Left lung (tissue), 10 donors: ENCODE measurements around the gene INPP5A. TPM values are rescaled to one million over a fixed set of nuclear protein-coding genes. Genes with fewer than 3 reads are reported as not detected.
A peak's percentile ranks its signal among the peaks of the same experiment; 100 is the strongest.

Experiments
- ATAC-seq: fragments of 200-7000 bp; cut with Tn5 transposase; one replicate; pipeline ENCODE4 v1.9.1; 2020; ENCODE audit warnings: moderate library complexity
- DNase-seq, 4 donors: peaks; one replicate each; pipeline ENCODE4 v3.0.0-alpha.2; 2013 to 2020
- H3K27ac ChIP-seq, 2 donors: fragments of 200-600 bp; sonication (generic) in 1 of 2; one replicate each; pipeline versions ENCODE4 v1.5.0 to v1.8.0; 2020 to 2021
- H3K27me3 ChIP-seq, 2 donors: fragments of 200-600 bp; sonication (generic) in 1 of 2; one replicate each; pipeline versions ENCODE4 v1.5.0 to v1.8.0; 2020 to 2021
- H3K36me3 ChIP-seq, 2 donors: fragments of 200-600 bp; sonication (generic) in 1 of 2; one replicate each; pipeline versions ENCODE4 v1.5.0 to v1.8.0; 2020 to 2021
- H3K4me1 ChIP-seq, 2 donors: fragments of 200-600 bp; one replicate each; pipeline ENCODE4 v1.8.0; 2021
- H3K4me3 ChIP-seq, 2 donors: fragments of 200-600 bp; sonication (generic) in 1 of 2; one replicate each; pipeline versions ENCODE4 v1.5.0 to v1.8.0; 2020 to 2021; ENCODE audit warnings: mild to moderate bottlenecking in 1 of 2
- H3K9me3 ChIP-seq, 2 donors: fragments of 200-600 bp; sonication (generic) in 1 of 2; one replicate each; pipeline versions ENCODE4 v1.5.0 to v1.8.0; 2020 to 2021
- intact Hi-C, 2 donors: fragments of 100-400 bp; cut with DNase I; formaldehyde crosslinking; loops; one replicate each; pipeline versions ENCODE4 v1.11.2 to v1.14.2; 2022
- polyA plus RNA-seq, 6 donors: library from polyadenylated mRNA; unstranded; fragments of 120-200 nt; gene quantifications; one replicate each; pipeline ENCODE4 v1.2.1, GENCODE V29; 2013; ENCODE audit not compliant: insufficient read length in 6 of 6
- total RNA-seq, 2 donors: library from RNA; stranded (reverse); fragmentation: NEBNext Ultra II Directional; extraction: Animal tissue kit (Norgen Biotek cat#: 25700); gene quantifications; one replicate each; pipeline ENCODE4 v1.2.1, GENCODE V29; 2021
- TF ChIP-seq, protein P1 (sequence below), 2 donors: fragments of 200-600 bp; sonication (generic) in 1 of 2; IDR thresholded peaks; one replicate each; pipeline versions ENCODE4 v1.5.0 to v1.8.0; 2021; ENCODE audit warnings: antibody characterized with exemption in 2 of 2
- donor health status: DM: no; HTN: yes; CAD: no.
- donor health status: DM: no; HTN: no; CAD: no.

Gene INPP5A
- total and polyA plus RNA-seq, 8 donors, result 32.0 to 44.0 (median 36.8) TPM

- ATAC-seq (no peak), DNase-seq (peak in 1 of 4 donors; percentile 52)
- no peak overlapping the region for H3K4me3 ChIP-seq
- TF ChIP-seq, protein P1, sequence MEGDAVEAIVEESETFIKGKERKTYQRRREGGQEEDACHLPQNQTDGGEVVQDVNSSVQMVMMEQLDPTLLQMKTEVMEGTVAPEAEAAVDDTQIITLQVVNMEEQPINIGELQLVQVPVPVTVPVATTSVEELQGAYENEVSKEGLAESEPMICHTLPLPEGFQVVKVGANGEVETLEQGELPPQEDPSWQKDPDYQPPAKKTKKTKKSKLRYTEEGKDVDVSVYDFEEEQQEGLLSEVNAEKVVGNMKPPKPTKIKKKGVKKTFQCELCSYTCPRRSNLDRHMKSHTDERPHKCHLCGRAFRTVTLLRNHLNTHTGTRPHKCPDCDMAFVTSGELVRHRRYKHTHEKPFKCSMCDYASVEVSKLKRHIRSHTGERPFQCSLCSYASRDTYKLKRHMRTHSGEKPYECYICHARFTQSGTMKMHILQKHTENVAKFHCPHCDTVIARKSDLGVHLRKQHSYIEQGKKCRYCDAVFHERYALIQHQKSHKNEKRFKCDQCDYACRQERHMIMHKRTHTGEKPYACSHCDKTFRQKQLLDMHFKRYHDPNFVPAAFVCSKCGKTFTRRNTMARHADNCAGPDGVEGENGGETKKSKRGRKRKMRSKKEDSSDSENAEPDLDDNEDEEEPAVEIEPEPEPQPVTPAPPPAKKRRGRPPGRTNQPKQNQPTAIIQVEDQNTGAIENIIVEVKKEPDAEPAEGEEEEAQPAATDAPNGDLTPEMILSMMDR (IDR thresholded peaks at IDR 0.05), result no peak
- no peaks in the 10 kb centered on the region for H3K9me3 ChIP-seq
- H3K4me1 ChIP-seq, result peaks cover 0 to 3% of the 10 kb centered on the region in 2 donors
- H3K36me3 ChIP-seq, result peaks cover 0 to 55% of the 10 kb centered on the region in 2 donors
- H3K27ac ChIP-seq, result no peak overlapping the region
- H3K27me3 ChIP-seq, result no peaks in the 10 kb centered on the region
- intact Hi-C loops, result no loop called here
These were observed 121.9 kb downstream of the INPP5A start for GRCh38 chr10:132659206-132660091.

DNA sequence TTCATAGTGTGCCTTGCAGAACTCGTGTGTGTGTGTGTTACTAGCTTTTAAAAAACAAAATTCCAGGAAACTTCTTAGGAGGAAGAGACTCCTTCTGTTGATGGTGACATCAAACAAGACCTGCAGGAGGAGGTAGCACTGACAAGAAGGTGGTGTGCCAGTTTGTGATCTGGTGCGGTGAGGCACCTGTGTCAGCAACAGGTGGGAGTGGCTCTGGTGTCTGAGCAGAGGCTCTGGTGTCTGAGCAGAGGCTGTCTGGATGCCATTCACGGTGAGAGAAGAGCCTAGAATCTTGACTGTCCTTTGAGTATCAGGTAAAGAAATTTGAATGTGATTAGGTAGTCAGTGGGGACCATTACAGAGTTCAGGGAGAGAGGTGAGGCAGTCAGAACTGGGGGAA is 122.8 kb downstream of the INPP5A start:
- peaks cover 0 to 3% of the 10 kb centered on the region in 2 donors for H3K4me1 ChIP-seq
- no peaks in the 10 kb centered on the region for H3K27me3 ChIP-seq
- ATAC-seq, result no peak
- no peaks in the 10 kb centered on the region for H3K9me3 ChIP-seq
- no peak overlapping the region for H3K27ac ChIP-seq
- TF ChIP-seq, protein P1 (IDR thresholded peaks at IDR 0.05), result no peak
- H3K36me3 ChIP-seq, result peaks cover 0 to 52% of the 10 kb centered on the region in 2 donors
- intact Hi-C loops, result no loop called here
- no peak overlapping the region for H3K4me3 ChIP-seq
- DNase-seq, result peak in 1 of 4 donors; percentile 24

DNA sequence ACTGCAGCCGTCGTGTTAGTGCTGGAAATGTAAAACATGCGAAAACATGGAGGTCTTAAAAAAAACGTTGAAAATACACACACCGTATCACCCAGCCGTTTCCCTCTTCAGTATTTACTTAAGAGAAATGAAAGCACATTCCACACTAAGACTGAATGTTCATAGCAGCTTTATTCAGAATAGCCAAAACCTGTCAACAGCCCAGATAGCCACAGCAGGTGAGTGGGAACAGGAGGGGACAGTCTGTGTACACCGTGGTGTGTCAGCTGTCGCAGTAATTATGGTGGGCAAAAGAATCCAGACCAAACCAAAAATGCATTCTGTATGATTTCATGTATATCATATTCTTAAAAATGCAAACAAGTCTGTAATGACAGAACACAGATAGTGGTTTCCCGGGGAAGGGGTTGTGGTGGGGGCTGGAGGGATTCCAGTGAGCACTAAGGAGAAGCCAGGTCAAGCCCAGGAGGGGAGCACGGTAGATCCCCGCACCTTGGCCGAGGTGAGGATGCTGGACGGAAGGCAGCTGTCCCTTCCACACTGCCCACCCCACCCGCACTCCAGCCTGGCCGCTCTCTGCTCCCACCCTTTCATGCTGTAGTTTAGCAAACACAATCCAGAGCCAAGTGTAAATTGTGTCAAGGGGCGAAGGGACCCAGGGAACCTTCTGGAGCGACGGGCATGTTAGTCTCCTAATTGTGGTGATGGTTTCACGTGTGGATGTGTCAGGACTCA is 124.8 kb downstream of the INPP5A start:
- Histone ChIP-seq H3K36me3 (peaks cover 0 to 36% of the 10 kb centered on the region in 2 donors), H3K9me3 (no peaks in the 10 kb centered on the region), H3K4me1 (peaks cover 7 to 18% of the 10 kb centered on the region in 2 donors), H3K27me3 (no peaks in the 10 kb centered on the region), H3K27ac (no peak overlapping the region), H3K4me3 (no peak overlapping the region)
- peak in 2 of 4 donors; percentile 13 to 67 for DNase-seq
- TF ChIP-seq, protein P1 (IDR thresholded peaks at IDR 0.05), result no peak
- peak; percentile 55 for ATAC-seq
- intact Hi-C loops, result no loop called here

DNA sequence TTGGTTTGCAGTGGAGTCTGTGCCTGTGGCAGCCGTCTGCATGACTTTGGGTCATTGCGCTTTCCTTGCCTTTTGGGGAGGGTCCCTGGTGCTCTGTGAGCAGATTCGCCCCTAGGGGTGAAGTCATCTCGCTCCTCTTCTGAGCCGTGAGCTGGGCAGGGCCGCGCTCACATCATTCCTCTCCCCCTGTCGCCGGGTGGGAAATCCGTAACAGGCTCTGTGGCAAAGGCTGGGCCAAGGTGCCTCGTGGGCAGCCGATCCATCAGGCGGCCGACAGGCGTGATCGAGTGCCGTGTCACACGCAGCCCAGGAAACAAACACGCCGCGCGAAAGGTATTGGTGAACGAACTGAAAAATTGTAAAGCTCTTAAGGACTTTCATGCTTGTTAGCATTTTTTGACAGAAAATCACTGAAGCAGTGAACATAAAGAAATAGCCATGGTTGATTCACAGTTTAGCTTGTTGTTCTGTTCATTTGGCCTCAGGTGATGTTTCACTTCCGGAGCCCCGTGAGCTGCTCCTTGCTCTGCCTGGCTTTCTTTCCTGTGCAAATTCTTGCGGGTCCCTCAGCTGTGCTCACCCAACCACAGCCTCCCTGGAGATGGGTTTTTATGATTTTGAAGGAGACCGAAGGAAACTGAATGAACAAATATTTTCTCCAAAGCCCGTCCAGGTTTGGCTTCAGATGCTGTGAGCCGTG is 126.2 kb downstream of the INPP5A start:
- H3K4me1 ChIP-seq, result peaks cover 7 to 18% of the 10 kb centered on the region in 2 donors
- H3K27ac ChIP-seq, result no peak overlapping the region
- TF ChIP-seq, protein P1 (IDR thresholded peaks at IDR 0.05), result no peak
- H3K4me3 ChIP-seq, result no peak overlapping the region
- peak in 1 of 4 donors; percentile 63 for DNase-seq
- H3K36me3 ChIP-seq, result peaks cover 0 to 31% of the 10 kb centered on the region in 2 donors
- H3K27me3 ChIP-seq, result no peaks in the 10 kb centered on the region
- no peak for ATAC-seq
- intact Hi-C loops, result no loop called here
- no peaks in the 10 kb centered on the region for H3K9me3 ChIP-seq
